HEK293 (cell line): ENCODE data around the gene HSDL1.

ENCODE experiments used
- CTCF ChIA-PET: fragments of 350-600 bp; formaldehyde crosslinking; extraction: SDS; loops from one replicate; lab custom pipeline; 2021; ENCODE audit warnings: antibody characterized with exemption; lab: Yijun Ruan, JAX
- POLR2A ChIA-PET: fragments of 300-600 bp; formaldehyde crosslinking; extraction: SDS; loops from one replicate; lab custom pipeline; 2020; ENCODE audit warnings: antibody characterized with exemption, inconsistent platforms; lab: Yijun Ruan, JAX
- H3K27ac ChIP-seq: fragments of 200-500 bp; sonication (Bioruptor generic); 2 replicates; pipeline ENCODE4 v1.5.1; 2014; ENCODE audit warnings: low read depth, low read length, control low read depth, inconsistent platforms; ENCODE audit errors: extremely low read depth
- H3K36me3 ChIP-seq, 2 experiments: fragments of 200-500 bp in 1 of 2; sonication (Bioruptor generic) in 1 of 2; 1 replicate in 1 of 2; 2 replicates in 1 of 2; pipeline ENCODE4 v1.5.1; 2014 to 2017; ENCODE audit warnings: inconsistent platforms in 2 of 2, low read length in 2 of 2; ENCODE audit not compliant: control insufficient read depth in 2 of 2, insufficient read depth in 1 of 2
- H3K4me1 ChIP-seq: fragments of 200-500 bp; sonication (Bioruptor generic); 2 replicates; pipeline ENCODE4 v1.5.1; 2014; ENCODE audit warnings: mild to moderate bottlenecking, low read length, inconsistent platforms; ENCODE audit not compliant: control insufficient read depth, insufficient read depth
- H3K4me3 ChIP-seq: 2 replicates; pipeline ENCODE4 v1.5.1; 2011; ENCODE audit warnings: low read depth, mild to moderate bottlenecking, control low read depth, low read length, moderate library complexity
- H3K9me3 ChIP-seq: fragments of 200-500 bp; sonication (Bioruptor generic); 2 replicates; pipeline ENCODE4 v1.5.1; 2014; ENCODE audit warnings: low read depth, low read length, inconsistent platforms; ENCODE audit not compliant: control insufficient read depth, insufficient read depth
- SALL2 ChIP-seq: fragments of 450-650 bp; formaldehyde crosslinking; IDR thresholded peaks from 2 replicates; pipeline ENCODE4 v1.5.0; 2017; ENCODE audit warnings: missing biosample characterization, mild to moderate bottlenecking, missing genetic modification characterization, borderline replicate concordance
- ZBTB48 ChIP-seq: fragments of 450-650 bp; formaldehyde crosslinking; IDR thresholded peaks from 2 replicates; pipeline ENCODE4 v1.5.1; 2016; ENCODE audit warnings: missing biosample characterization, missing genetic modification characterization
- ZFP37 ChIP-seq: fragments of 450-650 bp; formaldehyde crosslinking; IDR thresholded peaks from 2 replicates; pipeline ENCODE4 v1.5.1; 2016; ENCODE audit warnings: missing biosample characterization, missing genetic modification characterization
- ZNF133 ChIP-seq: fragments of 450-650 bp; formaldehyde crosslinking; IDR thresholded peaks from 2 replicates; pipeline ENCODE4 v1.5.1; 2016; ENCODE audit warnings: missing biosample characterization, missing genetic modification characterization
- ZNF155 ChIP-seq: fragments of 450-650 bp; formaldehyde crosslinking; IDR thresholded peaks from 2 replicates; pipeline ENCODE4 v1.5.1; 2016; ENCODE audit warnings: missing biosample characterization, missing genetic modification characterization
- ZNF184 ChIP-seq: fragments of 450-650 bp; IDR thresholded peaks from 2 replicates; pipeline ENCODE4 v1.5.1; 2018; ENCODE audit warnings: missing biosample characterization, mild to moderate bottlenecking, missing genetic modification characterization
- ZNF354C ChIP-seq: fragments of 450-650 bp; formaldehyde crosslinking; IDR thresholded peaks from 2 replicates; pipeline ENCODE4 v1.5.1; 2016; ENCODE audit warnings: missing biosample characterization, missing genetic modification characterization, low read depth, borderline replicate concordance
- ZNF747 ChIP-seq: fragments of 450-650 bp; formaldehyde crosslinking; IDR thresholded peaks from 2 replicates; pipeline ENCODE4 v1.5.1; 2016; ENCODE audit warnings: missing biosample characterization, missing genetic modification characterization
- ZNF785 ChIP-seq: fragments of 450-650 bp; formaldehyde crosslinking; IDR thresholded peaks from 2 replicates; pipeline ENCODE4 v1.5.1; 2016; ENCODE audit warnings: missing biosample characterization, missing genetic modification characterization
- TF ChIP-seq, protein P1 (sequence below): fragments of 450-650 bp; IDR thresholded peaks from 2 replicates; pipeline ENCODE4 v1.5.1; 2018; ENCODE audit warnings: missing biosample characterization, mild to moderate bottlenecking, missing genetic modification characterization
- TF ChIP-seq, protein P2 (sequence below): fragments of 450-650 bp; formaldehyde crosslinking; IDR thresholded peaks from 2 replicates; pipeline ENCODE4 v1.5.1; 2016; ENCODE audit warnings: missing biosample characterization, missing genetic modification characterization
- TF ChIP-seq, protein P3 (sequence below): fragments of 450-650 bp; formaldehyde crosslinking; IDR thresholded peaks from 2 replicates; pipeline ENCODE4 v1.5.1; 2016; ENCODE audit warnings: missing biosample characterization, missing genetic modification characterization
- TF ChIP-seq, protein P4 (sequence below): fragments of 450-650 bp; formaldehyde crosslinking; IDR thresholded peaks from 2 replicates; pipeline ENCODE4 v1.5.1; 2016; ENCODE audit warnings: missing biosample characterization, missing genetic modification characterization
- TF ChIP-seq, protein P5 (sequence below): fragments of 450-650 bp; formaldehyde crosslinking; IDR thresholded peaks from 2 replicates; pipeline ENCODE4 v1.5.1; 2016; ENCODE audit warnings: missing biosample characterization, missing genetic modification characterization
- TF ChIP-seq, protein P6 (sequence below): fragments of 450-650 bp; formaldehyde crosslinking; IDR thresholded peaks from 2 replicates; pipeline ENCODE4 v1.5.1; 2016; ENCODE audit warnings: missing biosample characterization, missing genetic modification characterization

The HSDL1 gene

DNA sequence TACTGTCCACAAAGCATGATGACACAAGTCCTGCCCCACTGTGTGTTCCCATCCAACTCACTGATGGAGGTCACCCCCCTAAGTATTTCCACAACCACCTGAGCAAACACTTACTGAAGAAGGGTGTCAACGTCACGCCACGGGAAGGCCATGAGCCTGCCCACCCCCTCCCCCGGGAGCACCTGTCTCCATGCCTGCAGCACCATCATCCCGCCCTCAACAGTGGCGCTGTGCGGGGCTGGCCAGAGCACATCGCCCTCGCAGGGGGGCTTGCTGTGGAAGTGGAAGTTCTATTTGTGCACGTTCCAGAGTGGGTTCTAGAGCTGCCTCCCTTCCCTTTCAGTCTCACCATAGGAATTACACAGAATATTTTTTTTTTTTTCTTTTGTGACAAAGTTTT lies 24.0 kb downstream of the HSDL1 start:
- Histone ChIP-seq H3K4me3 (no peak overlapping the region), H3K36me3 (peaks cover 0 to 48% of the 10 kb centered on the region in 2 experiments; a peak in 1 of 3 replicates), H3K4me1 (no peaks in the 10 kb centered on the region), H3K9me3 (no peaks in the 10 kb centered on the region), H3K27ac (no peak overlapping the region)
- TF ChIP-seq ZNF354C (no peak), ZFP37 (tag by site-specific recombination) (no peak)
- TF ChIP-seq, protein P1, sequence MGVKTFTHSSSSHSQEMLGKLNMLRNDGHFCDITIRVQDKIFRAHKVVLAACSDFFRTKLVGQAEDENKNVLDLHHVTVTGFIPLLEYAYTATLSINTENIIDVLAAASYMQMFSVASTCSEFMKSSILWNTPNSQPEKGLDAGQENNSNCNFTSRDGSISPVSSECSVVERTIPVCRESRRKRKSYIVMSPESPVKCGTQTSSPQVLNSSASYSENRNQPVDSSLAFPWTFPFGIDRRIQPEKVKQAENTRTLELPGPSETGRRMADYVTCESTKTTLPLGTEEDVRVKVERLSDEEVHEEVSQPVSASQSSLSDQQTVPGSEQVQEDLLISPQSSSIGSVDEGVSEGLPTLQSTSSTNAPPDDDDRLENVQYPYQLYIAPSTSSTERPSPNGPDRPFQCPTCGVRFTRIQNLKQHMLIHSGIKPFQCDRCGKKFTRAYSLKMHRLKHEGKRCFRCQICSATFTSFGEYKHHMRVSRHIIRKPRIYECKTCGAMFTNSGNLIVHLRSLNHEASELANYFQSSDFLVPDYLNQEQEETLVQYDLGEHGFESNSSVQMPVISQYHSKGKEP: no peak
- ChIA-PET CTCF (interaction anchor here (0.5 kb wide), 1 partner anchor 390 kb away, joined by 5 read pairs; no protein-coding TSS in a partner anchor), POLR2A (no interaction called here)

DNA sequence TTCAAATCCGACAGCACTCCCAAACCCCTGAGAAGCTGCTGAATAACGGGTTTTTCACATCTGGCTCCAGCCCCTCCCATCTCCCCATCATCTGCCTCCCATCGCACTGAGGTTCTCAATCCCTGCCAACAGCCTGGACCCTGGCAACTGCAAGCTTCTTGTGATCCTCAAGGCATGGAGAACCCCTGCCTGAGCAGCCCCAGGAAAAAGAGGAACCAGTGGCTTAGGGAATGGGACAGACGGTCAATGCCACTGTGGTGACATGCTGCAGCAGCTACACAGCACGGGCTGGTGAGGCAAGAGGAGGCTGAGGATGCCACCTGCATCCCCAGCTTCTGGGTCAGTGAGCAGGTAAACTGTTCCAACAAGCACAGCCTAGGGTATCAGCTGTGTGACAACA lies 25.0 kb downstream of the HSDL1 start:
- TF ChIP-seq ZBTB48 (tag by site-specific recombination) (no peak), ZNF747 (tag by site-specific recombination) (no peak), ZNF155 (tag by site-specific recombination) (no peak), ZNF133 (no peak), ZNF184 (tag by site-specific recombination) (no peak), ZNF785 (tag by site-specific recombination) (no peak), ZNF354C (no peak), SALL2 (tag by site-specific recombination) (no peak)
- TF ChIP-seq, protein P2, sequence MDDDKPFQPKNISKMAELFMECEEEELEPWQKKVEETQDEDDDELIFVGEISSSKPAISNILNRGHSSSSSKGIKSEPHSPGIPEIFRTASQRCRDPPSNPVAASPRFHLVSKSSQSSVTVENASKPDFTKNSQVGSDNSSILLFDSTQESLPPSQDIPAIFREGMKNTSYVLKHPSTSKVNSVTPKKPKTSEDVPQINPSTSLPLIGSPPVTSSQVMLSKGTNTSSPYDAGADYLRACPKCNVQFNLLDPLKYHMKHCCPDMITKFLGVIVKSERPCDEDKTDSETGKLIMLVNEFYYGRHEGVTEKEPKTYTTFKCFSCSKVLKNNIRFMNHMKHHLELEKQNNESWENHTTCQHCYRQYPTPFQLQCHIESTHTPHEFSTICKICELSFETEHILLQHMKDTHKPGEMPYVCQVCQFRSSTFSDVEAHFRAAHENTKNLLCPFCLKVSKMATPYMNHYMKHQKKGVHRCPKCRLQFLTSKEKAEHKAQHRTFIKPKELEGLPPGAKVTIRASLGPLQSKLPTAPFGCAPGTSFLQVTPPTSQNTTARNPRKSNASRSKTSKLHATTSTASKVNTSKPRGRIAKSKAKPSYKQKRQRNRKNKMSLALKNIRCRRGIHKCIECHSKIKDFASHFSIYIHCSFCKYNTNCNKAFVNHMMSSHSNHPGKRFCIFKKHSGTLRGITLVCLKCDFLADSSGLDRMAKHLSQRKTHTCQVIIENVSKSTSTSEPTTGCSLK (tag by site-specific recombination): no peak
- TF ChIP-seq, protein P3, sequence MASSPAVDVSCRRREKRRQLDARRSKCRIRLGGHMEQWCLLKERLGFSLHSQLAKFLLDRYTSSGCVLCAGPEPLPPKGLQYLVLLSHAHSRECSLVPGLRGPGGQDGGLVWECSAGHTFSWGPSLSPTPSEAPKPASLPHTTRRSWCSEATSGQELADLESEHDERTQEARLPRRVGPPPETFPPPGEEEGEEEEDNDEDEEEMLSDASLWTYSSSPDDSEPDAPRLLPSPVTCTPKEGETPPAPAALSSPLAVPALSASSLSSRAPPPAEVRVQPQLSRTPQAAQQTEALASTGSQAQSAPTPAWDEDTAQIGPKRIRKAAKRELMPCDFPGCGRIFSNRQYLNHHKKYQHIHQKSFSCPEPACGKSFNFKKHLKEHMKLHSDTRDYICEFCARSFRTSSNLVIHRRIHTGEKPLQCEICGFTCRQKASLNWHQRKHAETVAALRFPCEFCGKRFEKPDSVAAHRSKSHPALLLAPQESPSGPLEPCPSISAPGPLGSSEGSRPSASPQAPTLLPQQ: no peak
- TF ChIP-seq, protein P4, sequence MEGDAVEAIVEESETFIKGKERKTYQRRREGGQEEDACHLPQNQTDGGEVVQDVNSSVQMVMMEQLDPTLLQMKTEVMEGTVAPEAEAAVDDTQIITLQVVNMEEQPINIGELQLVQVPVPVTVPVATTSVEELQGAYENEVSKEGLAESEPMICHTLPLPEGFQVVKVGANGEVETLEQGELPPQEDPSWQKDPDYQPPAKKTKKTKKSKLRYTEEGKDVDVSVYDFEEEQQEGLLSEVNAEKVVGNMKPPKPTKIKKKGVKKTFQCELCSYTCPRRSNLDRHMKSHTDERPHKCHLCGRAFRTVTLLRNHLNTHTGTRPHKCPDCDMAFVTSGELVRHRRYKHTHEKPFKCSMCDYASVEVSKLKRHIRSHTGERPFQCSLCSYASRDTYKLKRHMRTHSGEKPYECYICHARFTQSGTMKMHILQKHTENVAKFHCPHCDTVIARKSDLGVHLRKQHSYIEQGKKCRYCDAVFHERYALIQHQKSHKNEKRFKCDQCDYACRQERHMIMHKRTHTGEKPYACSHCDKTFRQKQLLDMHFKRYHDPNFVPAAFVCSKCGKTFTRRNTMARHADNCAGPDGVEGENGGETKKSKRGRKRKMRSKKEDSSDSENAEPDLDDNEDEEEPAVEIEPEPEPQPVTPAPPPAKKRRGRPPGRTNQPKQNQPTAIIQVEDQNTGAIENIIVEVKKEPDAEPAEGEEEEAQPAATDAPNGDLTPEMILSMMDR (tag by site-specific recombination): no peak
- TF ChIP-seq, protein P5, sequence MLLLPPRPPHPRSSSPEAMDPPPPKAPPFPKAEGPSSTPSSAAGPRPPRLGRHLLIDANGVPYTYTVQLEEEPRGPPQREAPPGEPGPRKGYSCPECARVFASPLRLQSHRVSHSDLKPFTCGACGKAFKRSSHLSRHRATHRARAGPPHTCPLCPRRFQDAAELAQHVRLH: no peak
- TF ChIP-seq, protein P6, sequence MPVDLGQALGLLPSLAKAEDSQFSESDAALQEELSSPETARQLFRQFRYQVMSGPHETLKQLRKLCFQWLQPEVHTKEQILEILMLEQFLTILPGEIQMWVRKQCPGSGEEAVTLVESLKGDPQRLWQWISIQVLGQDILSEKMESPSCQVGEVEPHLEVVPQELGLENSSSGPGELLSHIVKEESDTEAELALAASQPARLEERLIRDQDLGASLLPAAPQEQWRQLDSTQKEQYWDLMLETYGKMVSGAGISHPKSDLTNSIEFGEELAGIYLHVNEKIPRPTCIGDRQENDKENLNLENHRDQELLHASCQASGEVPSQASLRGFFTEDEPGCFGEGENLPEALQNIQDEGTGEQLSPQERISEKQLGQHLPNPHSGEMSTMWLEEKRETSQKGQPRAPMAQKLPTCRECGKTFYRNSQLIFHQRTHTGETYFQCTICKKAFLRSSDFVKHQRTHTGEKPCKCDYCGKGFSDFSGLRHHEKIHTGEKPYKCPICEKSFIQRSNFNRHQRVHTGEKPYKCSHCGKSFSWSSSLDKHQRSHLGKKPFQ: no peak

More for the DNA sequence above, 25.0 kb downstream of the HSDL1 start:
- POLR2A ChIA-PET: no interaction called here
- Histone ChIP-seq H3K4me3 (no peak overlapping the region), H3K27ac (no peak overlapping the region), H3K36me3 (peaks cover 0 to 43% of the 10 kb centered on the region in 2 experiments; a peak in 1 of 3 replicates), H3K9me3 (no peaks in the 10 kb centered on the region), H3K4me1 (no peaks in the 10 kb centered on the region)
- CTCF ChIA-PET: interaction anchor here (1.2 to 1.5 kb wide), 2 partner anchors 27 to 67 kb away, joined by 3 to 4 read pairs; partner anchors contain the start of gene TAF1C
